ENCODE results near the gene SOBP.
"Not testable (repeated sequence)": the region's sequence is repeated elsewhere in the genome, so short reads cannot be mapped to it uniquely, and the experiment has no call there.

The SOBP gene

DNA sequence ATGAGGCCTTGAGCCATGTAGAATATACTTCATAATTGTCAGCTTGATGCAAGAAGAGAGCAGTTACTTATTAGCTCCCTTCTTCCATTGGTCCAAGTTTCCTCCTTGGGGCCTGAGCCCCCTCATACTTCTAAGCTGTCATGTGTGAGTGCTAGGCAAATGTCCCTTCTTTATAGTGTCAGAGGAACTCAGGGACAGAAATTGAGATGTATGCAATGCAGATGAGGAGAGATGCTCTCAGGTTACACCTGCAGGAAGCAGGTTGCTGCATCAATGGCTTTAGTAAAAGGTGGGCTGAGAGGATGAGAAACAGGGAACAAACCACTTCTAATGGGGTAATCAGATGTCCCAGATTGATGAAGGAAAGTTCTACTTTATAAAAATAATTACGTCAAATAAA, 23.9 kb upstream of the SOBP start:
- no peak overlapping the region for H3K4me3 ChIP-seq (ENCODE audit: low read depth, low read length)
- TF ChIP-seq, protein P1, sequence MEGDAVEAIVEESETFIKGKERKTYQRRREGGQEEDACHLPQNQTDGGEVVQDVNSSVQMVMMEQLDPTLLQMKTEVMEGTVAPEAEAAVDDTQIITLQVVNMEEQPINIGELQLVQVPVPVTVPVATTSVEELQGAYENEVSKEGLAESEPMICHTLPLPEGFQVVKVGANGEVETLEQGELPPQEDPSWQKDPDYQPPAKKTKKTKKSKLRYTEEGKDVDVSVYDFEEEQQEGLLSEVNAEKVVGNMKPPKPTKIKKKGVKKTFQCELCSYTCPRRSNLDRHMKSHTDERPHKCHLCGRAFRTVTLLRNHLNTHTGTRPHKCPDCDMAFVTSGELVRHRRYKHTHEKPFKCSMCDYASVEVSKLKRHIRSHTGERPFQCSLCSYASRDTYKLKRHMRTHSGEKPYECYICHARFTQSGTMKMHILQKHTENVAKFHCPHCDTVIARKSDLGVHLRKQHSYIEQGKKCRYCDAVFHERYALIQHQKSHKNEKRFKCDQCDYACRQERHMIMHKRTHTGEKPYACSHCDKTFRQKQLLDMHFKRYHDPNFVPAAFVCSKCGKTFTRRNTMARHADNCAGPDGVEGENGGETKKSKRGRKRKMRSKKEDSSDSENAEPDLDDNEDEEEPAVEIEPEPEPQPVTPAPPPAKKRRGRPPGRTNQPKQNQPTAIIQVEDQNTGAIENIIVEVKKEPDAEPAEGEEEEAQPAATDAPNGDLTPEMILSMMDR (IDR thresholded peaks at IDR 0.05; ENCODE audit: insufficient read depth, low read depth, low read length, missing control alignments), result no peak
- DNase-seq (ENCODE audit: low read depth), result no peak

- H3K4me3 ChIP-seq (ENCODE audit: low read depth, low read length), result no peak overlapping the region
- DNase-seq (ENCODE audit: low read depth), result no peak
- TF ChIP-seq, protein P1 (IDR thresholded peaks at IDR 0.05; ENCODE audit: insufficient read depth, low read depth, low read length, missing control alignments), result no peak
Measured at GRCh38 chr6:107470364-107470763, 19.6 kb upstream of the SOBP start.

- DNase-seq (ENCODE audit: low read depth), result no peak
- H3K4me3 ChIP-seq (ENCODE audit: low read depth, low read length), result no peak overlapping the region
- TF ChIP-seq, protein P1 (IDR thresholded peaks at IDR 0.05; ENCODE audit: insufficient read depth, low read depth, low read length, missing control alignments), result no peak
Measured at GRCh38 chr6:107473660-107474059, 16.3 kb upstream of the SOBP start.

DNA sequence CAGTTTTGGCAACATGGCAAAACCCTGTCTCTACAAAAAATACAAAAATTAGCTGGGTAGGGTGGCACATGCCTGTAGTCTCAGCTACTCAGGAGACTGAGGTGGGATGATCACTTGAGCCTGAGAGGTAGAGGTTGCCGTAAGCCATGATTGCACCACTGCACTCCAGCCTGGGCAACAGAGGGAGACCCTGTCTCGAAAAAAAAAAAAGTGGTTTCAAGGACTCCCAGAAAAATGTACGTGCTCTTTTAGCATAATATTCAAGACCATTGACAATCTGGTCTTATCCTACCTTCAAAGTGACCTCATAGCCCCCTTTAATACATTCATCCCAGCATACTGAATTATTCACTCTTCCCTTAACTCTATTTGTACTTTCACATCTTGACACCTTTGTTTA, 14.6 kb upstream of the SOBP start:
- H3K4me3 ChIP-seq (ENCODE audit: low read depth, low read length); DNase-seq (ENCODE audit: low read depth): not testable (repeated sequence)

DNA sequence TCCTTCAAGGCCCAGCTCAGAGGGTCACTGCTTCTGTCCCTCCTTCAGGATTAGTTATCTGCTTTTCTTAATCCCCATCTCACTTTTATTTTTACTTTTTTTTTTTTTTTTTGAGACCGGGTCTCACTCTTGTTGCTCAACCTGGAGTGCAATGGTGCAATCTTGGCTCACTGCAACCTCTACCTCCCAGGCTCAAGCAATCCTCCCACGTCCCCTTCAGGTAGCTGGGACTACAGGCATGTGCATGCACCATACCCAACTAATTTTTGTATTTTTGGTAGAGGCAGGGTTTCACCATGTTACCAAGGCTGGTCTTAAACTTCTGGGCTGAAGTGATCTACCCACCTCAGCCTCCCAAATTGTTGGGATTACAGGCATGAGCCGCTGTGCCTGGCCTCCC, 14.1 kb upstream of the SOBP start:
- not testable (repeated sequence) for H3K4me3 ChIP-seq (ENCODE audit: low read depth, low read length); DNase-seq (ENCODE audit: low read depth)

- DNase-seq (ENCODE audit: low read depth), result no peak
- TF ChIP-seq, protein P1 (IDR thresholded peaks at IDR 0.05; ENCODE audit: insufficient read depth, low read depth, low read length, missing control alignments), result no peak
- H3K4me3 ChIP-seq (ENCODE audit: low read depth, low read length), result no peak overlapping the region
Measured at GRCh38 chr6:107479089-107479690, 10.7 kb upstream of the SOBP start.

DNA sequence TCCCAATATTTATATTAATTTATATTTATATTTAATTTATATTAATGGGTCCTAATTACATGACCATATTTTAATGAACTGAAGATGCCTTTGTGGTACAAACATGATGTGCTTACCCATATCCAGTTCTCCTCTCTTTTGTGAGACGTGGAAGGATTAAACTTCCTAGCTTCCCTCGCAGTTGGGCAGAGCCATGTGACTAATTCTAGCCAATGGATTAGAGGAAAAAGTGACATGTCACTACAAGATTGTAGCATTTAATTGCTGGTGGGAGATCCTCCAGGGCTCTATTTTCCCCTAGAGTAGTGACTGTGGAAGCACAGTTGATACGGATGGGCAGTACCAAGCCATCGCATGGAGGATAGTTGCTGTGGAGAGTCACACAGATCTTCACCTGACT, 4.8 kb upstream of the SOBP start:
- H3K4me3 ChIP-seq (ENCODE audit: low read depth, low read length), result no peak overlapping the region
- TF ChIP-seq, protein P1 (IDR thresholded peaks at IDR 0.05; ENCODE audit: insufficient read depth, low read depth, low read length, missing control alignments), result no peak
- DNase-seq (ENCODE audit: low read depth), result no peak

- no peak for DNase-seq (ENCODE audit: low read depth)
- H3K4me3 ChIP-seq (ENCODE audit: low read depth, low read length), result no peak overlapping the region
- TF ChIP-seq, protein P1 (IDR thresholded peaks at IDR 0.05; ENCODE audit: insufficient read depth, low read depth, low read length, missing control alignments), result no peak
Measured at GRCh38 chr6:107488174-107488874, 1.6 kb upstream of the SOBP start.
